Fibroblast of skin of back (primary cell): ENCODE results near the gene AP1S2.
"Not testable (repeated sequence)": the region's sequence is repeated elsewhere in the genome, so short reads cannot be mapped to it uniquely, and the experiment has no call there.

Source experiments
- DNase-seq: peaks from one replicate; pipeline ENCODE4 v3.0.0-alpha.2; 2013

Gene AP1S2

DNA sequence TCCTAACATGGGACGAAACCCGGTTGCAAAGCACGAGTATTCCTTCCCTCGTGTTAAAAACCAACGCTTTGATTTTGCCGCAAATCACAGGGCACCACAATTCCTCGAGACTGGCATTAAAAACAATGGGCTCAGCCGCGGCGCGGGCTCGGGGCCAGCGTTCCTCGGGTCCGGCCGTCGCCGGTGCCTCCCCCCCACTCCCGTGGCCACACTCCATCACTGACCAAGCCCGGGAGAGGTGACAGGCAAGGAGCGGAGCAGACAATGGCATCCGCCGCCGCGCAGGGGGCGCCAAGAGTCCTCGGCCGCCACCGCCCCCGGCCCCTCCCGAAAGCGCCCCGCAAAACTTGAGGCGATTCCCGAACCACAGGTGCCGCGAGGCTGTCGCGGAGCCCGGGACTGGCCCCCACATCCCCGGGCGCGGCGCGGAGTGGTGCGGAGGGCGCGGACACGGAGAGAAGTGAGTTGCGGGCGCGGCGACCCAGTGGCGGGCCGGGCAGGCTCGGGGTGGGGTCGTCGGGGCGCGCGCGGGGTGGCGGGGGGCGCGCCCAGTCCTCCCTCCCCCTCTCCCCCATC is 445 bp downstream of the AP1S2 start:
- peak; percentile 32 for DNase-seq

- peak; percentile 27 for DNase-seq
Observed at GRCh38 chrX:15853586-15854079, 980 bp downstream of the AP1S2 start.

DNA sequence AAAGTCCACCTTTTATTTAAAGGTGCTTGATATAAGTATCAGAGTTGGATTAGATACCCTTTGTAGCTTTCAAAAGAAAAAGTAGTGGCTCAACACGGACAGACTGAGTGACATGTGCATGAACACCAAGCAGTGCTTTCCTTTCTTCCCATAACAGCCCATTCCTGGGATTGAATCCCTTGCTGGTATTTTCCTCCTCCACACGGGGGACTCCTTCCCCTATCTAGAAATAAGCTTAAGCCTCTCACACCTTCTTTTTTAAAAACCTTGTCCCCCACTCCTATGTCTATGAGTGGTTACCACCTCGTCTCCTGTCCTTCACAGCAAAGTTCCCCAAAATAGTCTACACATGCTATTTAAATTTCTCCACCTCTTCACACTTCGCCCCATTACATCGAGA is 5.1 kb downstream of the AP1S2 start:
- peak; percentile 6 for DNase-seq

GRCh38 chrX:15848576-15848975 is 6.0 kb downstream of the AP1S2 start:
- no peak for DNase-seq

DNA sequence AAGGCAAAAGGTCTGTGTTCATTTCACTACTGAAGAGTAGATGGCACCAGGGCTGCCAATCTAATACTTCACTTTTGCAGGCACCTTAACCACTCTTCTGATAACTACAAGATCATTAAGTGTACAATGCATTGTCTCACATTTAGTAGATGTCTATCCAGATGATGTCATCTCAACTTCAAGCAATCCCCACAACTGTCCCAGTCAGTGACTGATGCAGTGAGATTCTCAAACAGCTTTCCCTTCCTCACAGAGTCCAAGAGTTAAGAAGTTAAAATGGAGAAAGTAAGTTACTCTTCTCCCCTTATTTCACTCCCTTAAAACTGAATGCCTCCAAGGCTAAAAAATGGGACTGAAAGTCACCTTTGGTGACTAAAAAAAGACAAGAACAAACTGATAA is 10.7 kb downstream of the AP1S2 start:
- no peak for DNase-seq

DNA sequence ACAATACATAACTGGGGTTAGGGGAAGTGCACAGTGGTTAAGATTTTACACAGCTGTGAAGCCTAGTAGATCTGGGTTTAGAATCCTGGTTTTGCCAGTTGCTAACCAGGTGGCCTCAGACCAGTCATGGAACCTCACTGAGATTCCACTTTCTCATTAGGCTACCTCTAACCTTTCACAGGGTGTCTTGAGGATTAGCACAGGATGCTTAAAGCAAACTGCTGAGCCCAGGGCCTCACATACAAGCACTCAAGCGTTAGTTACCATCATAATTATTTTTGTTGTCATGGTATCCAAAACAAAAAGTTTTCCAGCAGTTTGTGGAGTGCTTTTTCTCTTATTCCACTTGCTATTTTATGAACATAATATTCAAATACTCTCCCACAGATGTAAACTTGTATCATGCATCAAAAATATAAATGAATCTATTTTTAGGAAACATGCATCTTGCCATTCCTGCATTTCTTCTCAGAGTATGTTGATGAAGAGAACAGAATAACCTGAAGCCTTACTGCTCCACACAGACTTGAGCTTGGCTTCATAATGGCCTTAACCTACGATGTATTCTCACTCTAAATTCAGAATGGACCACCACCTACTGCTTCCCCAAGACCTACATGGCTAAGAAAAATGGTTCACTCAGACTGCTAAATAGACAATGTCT is 12.6 kb downstream of the AP1S2 start:
- DNase-seq = no peak

- no peak for DNase-seq
Observed at GRCh38 chrX:15838017-15838416, 16.6 kb downstream of the AP1S2 start.

GRCh38 chrX:15834827-15835595 is 19.6 kb downstream of the AP1S2 start:
- no peak for DNase-seq

- DNase-seq = peak; percentile 24
Observed at GRCh38 chrX:15834053-15834452, 20.6 kb downstream of the AP1S2 start.

DNA sequence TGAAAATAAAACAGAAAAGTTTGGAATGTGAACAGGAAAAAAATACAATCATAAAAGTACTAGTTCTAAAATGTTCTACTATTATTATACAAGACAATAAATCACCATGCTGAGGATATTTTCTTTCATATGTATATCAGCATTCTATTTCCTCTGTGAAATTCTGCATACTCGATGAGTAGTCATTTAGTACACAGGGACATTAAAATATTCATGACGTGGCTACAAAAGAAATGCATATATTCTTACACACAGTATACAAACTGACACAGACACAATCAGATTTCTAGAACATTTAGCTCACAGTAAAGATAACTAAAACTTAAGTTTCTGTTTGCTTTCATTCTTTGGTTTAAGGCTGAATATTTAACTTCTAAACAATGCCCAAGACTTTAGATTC is 23.3 kb downstream of the AP1S2 start:
- DNase-seq = not testable (repeated sequence)

DNA sequence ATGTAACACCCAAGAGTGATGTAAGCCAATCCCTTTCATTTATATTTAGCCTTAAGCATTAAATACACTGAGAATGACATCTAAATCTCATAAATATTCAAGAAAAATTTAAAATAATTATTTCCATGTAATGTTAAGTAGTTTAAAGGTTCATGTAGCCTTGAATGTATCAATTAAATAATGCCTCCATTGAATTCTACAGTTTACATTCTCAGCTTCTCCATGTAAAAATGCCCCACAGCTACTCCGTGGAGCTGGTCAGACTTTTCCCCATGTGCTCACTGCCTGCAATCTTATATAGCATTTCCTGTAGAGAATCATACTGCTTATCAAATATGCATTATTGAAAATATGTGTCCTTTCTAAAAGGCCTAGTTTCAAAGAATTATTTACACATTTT is 25.4 kb downstream of the AP1S2 start:
- DNase-seq = no peak

GRCh38 chrX:15825936-15826335 is 28.7 kb downstream of the AP1S2 start:
- DNase-seq = no peak

- no peak for DNase-seq
Observed at GRCh38 chrX:15822922-15823321, 31.7 kb downstream of the AP1S2 start.

DNA sequence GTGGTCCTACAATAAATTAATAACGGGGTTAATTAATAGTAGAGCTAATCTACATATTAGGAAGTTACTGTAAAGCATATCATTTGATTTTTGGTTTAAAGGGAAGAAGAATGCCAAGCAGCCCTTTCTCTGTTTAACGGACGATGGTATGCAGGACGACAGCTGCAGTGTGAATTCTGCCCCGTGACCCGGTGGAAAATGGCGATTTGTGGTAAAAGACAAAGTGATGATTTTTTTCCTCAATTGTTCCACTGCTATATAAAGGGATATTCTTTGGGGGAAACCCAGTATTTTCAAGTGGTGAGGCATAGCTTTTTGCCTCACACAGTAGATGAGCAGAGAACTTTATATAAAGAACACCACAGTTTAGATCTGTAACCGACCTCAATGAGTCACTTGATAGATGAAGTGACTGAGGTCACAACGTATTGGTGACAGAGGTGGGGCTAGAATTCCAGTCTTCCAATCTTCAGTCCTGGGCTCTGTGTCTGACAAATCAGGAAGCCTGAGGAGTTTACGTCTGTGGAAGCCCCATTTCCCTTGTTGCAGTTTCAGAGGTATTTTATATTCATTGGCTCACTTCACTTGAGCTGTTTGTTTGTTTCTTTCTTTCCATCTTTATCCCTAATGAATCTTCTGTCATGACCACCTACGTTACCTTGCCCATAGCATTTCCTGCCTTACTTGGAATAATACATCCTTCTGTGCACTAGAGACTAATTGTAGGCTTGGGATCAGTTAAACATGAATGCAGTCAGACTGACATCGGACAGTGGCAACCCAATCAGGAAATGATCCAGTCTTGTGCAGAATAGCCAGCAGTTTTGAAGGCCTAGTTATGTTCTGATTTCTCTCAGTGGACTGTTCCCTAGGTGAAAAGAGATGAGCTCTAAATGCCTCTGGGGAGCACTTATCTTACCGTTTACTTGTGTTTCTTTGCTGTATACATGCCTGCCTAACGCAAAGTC is 34.2 kb downstream of the AP1S2 start:
- no peak for DNase-seq

DNA sequence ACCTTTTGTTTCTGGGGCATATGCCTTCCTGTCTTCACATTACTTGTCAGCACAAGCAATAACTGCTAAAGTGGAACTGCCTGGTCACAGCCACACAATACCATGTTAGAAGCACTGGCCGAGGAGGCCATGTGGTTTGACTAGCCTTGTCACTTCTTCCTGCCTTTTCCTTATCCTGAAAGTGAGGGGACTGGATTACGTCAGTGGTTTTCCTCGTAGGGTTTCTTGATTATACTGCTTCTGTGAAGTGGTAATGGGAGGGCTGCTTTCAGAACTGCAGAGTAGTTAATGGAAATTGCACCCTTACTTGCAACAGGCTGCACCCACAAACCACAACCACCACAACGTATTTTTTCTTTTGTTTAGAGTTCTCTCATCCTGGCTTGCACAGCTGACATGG is 37.7 kb downstream of the AP1S2 start:
- DNase-seq = no peak

DNA sequence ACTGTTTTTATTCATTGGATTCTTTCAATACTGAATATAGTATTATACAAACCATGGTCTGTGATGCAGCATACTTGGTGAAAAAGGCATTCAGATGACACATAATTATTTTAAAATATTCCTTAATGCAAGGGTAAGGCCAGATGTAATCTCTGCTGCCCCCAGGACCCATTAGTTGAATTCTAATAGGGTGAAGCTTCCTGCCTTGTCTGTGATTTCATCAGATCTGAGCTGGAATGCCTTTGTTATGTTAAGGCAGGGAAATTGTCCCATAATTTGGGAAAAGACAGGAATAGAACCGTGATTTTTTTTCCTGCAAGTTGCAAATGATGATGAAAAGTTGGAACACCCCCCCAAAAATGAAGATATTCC is 38.2 kb downstream of the AP1S2 start:
- peak; percentile 21 for DNase-seq

- DNase-seq = peak; percentile 26
Observed at GRCh38 chrX:15815779-15816437, 38.7 kb downstream of the AP1S2 start.

- DNase-seq = no peak
Observed at GRCh38 chrX:15814771-15815365, 39.7 kb downstream of the AP1S2 start.

DNA sequence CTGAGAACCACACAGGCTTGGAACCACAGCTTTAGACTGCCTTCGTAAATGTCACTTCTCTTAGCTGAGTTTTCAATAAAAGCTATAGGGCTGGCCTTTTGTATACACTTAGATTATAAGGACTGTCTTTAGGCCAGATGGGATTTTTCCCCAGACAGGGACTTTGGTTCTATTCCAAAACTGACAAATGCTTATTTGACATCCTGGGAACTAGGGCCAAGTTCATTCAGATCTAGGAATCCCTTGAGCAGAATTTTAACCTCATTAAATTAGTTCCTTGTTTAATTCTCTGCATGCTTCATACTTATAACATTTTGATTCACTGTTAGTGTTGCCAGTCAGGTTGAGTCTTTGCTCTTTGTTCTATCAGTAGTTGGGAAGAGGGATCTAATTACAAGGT is 41.2 kb downstream of the AP1S2 start:
- DNase-seq = no peak

GRCh38 chrX:15812192-15812938 is 42.2 kb downstream of the AP1S2 start:
- DNase-seq = no peak

- DNase-seq = no peak
Observed at GRCh38 chrX:15808254-15808653, 46.4 kb downstream of the AP1S2 start.
